HG03066 (cell line): Measurements from ENCODE around the gene DAB2IP.
"Not testable (repeated sequence)": the region's sequence is repeated elsewhere in the genome, so short reads cannot be mapped to it uniquely, and the experiment has no call there.

Experiments used
- ATAC-seq: cut with Tn5 transposase; IDR thresholded peaks from one replicate; pipeline ENCODE4 v1.9.1; 2021; ENCODE audit warnings: low read depth; ENCODE audit not compliant: unreplicated experiment

Gene DAB2IP

DNA sequence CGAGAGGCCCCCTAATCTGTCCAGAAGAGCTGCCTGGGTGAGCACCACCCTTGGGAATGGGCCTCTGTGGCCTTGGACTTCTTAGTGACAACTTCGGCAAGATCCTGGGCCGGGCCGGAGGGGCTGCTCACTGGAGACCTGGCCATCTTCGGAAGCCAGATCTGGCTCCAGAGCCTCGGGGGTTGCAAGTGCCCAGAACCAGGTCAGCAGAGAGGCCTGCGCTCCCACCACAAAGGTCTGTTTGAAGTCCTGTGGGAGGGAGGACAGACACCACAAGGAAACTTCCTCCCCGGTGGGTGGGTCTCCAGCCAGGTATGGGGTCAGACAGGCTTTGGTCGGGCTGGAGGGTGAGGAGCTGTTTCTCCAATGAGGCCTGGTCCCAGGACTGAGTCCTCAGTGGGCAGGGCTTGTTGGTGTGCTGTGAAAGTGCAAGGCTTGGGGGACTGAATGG lies 86.1 kb downstream of the DAB2IP start:
- ATAC-seq, result no peak

DNA sequence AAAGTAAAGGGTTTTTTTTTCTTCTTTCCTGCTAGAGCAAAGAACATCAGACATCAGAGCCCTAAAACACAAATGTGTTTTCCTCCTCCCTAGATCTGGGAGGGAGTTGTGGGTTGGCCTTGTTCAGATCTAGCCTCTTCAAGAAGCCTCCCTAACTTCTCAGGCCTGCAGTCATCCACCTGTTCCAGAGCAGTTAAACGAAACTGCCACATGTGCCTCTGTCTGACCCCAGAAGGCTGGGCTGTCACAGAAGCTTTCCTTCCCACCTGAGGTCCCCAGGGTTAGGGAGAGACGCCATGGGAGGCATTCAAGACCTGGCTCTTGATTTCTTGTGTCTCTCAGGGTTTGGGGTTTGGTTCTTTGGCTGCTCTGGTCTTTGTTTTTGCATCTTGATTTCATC lies 87.0 kb downstream of the DAB2IP start:
- no peak for ATAC-seq

- ATAC-seq, result no peak
Measured at GRCh38 chr9:121738968-121739367, 87.5 kb downstream of the DAB2IP start.

DNA sequence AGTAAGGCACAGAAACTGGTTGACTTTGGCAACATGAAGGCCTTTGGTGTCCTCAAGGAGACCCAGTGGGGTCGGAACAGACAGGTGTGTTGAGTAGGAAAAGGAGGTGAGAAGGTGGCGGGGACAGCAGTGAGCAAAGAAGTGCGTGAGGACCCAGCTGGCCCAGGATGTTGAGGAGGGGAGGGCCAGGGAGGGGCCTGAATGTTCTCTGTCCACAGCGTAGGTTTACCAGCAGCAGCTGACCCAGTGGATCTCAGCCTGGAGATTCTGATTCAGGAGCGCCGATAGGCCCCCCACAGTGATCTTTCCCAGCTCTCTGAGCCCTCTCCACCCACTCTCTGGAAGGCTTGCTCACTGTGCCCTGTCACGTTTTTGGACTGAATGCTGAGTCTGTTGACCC lies 88.5 kb downstream of the DAB2IP start:
- no peak for ATAC-seq

- ATAC-seq, result no peak
Measured at GRCh38 chr9:121741228-121741918, 89.9 kb downstream of the DAB2IP start.

DNA sequence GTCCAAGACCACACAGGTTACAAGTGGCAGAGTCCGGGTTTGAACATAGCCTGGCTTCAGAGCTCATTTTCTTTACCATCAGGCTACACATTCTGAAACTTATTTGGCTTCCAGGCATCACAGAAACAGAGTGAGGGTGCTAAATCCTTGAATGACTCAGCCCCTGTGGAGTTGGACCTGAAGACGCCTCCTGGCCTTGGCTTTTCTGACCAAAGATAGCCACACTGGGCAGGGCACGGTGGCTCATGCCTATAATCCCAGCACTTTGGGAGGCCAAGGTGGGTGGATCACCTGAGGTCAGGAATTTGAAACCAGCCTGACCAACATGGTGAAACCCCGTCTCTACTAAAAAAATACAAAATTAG lies 90.5 kb downstream of the DAB2IP start:
- not testable (repeated sequence) for ATAC-seq

DNA sequence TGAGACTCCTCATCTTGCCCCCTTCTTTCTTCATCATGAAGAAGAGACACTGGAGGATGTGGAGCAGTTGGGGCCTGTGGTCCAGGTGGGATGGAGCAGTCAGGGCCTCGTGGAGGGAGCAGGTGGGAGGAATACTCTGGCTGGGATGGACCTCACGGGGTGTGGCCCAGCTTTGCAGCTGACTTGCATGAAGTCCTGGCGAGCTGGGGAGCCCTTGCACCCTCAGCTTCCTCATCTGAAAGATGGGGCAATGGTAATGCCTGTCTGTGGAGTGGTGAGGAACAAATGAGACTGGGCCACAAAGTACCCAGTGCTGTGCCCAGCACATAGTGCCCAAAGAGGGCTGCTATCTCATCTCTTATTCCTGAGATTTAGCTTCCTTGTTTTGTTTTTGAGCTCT lies 91.5 kb downstream of the DAB2IP start:
- ATAC-seq, result no peak

GRCh38 chr9:121743441-121744001 lies 92.1 kb downstream of the DAB2IP start:
- ATAC-seq, result no peak

- no peak for ATAC-seq
Measured at GRCh38 chr9:121744002-121744686, 92.7 kb downstream of the DAB2IP start.

GRCh38 chr9:121744687-121745395 lies 93.4 kb downstream of the DAB2IP start:
- ATAC-seq, result no peak

GRCh38 chr9:121745396-121745695 lies 93.9 kb downstream of the DAB2IP start:
- ATAC-seq, result no peak

- no peak for ATAC-seq
Measured at GRCh38 chr9:121746411-121746810, 95.0 kb downstream of the DAB2IP start.

DNA sequence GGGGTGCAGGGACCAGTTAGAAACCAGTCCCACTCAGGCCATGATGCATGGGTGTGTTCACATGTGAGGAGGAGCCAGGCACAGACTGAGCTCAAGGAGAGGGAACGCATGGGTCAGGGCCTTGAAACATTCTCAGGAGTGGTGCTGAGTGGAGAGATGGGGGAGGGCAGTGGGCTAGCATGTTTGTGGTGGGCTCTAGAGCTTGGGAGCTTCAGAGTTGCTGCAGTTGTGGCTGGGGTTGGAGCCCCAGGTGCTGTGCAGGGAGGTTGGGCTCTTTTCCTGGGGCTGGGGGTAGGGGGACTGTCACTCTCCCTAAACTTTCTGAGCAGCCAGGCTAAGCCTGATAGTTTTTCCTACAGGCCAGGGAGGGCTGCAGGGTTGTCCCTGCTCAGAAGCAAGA lies 95.4 kb downstream of the DAB2IP start:
- no peak for ATAC-seq

DNA sequence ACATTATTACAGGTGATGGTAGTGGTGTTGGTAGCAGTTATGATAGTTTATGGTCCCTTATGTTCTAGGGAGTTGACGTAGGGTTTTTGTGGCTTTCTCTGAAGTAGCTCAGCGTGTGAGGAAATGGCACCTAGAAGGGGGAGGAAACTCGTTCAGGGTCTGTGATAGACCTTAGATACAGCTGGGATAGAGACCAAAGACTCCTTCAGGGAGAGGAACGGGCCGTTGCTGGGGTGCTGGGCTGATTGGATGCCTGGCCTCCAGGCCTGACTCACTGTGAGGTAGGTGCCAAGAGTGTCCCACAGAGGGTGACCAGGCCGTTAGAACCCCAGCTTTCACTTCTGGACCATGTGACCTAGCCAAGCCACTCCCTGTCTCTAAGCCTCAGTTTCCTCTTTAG lies 96.6 kb downstream of the DAB2IP start:
- no peak for ATAC-seq

DNA sequence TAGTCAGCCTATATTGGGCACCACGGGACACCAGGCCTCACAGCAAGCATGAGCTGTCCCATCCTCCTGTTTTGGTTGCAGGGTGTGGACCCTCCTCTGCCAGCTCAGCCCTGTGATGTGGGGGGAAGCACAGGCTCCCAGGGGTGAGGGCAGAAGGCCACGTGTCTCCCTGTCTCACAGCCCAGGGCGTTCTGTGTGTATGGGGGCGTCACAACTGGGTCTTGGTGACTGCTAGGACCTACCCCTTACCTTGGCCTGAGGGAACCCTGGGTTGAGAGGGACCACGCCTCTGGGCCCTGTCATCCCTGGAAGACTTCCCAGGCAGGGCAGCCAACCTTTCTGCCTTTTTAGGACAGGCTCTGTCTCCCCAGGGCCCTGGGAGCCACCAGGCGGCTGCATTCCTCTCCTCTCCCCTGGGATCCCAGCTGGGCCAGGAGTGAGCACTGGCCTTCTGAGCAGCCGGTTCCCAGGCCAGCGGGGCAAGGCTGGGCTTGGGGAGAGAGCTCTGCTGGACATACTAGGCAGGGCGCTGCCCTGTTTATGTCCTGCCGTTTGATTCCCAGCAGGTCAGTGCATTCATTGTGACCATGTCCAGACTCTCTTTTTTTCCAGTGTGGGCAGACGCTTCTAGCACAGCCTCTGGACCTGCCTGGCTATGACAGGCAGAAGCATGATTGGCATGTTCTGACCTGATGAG lies 97.4 kb downstream of the DAB2IP start:
- no peak for ATAC-seq

DNA sequence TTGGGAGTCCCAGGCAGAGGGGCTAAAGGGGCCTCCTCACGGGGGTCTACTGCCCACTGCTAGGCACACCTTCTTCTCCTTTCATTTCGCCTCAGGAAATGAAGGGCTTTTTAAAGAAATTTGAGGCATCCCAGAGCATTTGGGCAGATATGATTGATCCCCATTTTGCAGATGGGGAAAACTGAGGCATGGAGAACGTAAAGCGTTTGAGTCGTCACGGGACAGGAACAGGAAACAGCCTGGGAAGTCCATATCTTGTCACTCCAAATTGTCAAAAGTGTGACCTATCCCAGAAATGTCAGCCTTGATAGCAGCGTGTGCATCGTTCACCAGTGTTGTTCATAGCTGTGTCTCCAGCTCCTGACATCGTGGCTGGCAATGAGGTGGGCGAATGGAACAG lies 98.2 kb downstream of the DAB2IP start:
- no peak for ATAC-seq

- ATAC-seq, result no peak
Measured at GRCh38 chr9:121750259-121750714, 98.9 kb downstream of the DAB2IP start.

- no peak for ATAC-seq
Measured at GRCh38 chr9:121750715-121751623, 99.5 kb downstream of the DAB2IP start.

GRCh38 chr9:121751686-121752445 lies 100.4 kb downstream of the DAB2IP start:
- no peak for ATAC-seq
